MCF 10A (cell line): ENCODE results near the gene CEBPA. TPM values are rescaled to one million over a fixed set of nuclear protein-coding genes. Genes with fewer than 3 reads are reported as not detected.

Experiments used
- BruUV-seq: library from RNA; stranded (reverse); fragments of 400-500 nt; replicated peaks from 2 replicates; lab custom pipeline; 2021; lab: Mats Ljungman, UMichigan
- CTCF ChIA-PET: fragments of 300-600 bp; sonication (Branson Sonifier 250); formaldehyde crosslinking; extraction: SDS; loops from one replicate; lab custom pipeline; 2021; ENCODE audit warnings: antibody characterized with exemption, inconsistent platforms; lab: Yijun Ruan, JAX
- POLR2A ChIA-PET: fragments of 300-600, 350-650 bp; sonication (Branson Sonifier 250); formaldehyde crosslinking; extraction: SDS; loops from one replicate; lab custom pipeline; 2020; ENCODE audit warnings: antibody characterized with exemption, inconsistent platforms; lab: Yijun Ruan, JAX
- DNase-seq: peaks from one replicate; pipeline ENCODE4 v3.0.0-alpha.2; 2018; ENCODE audit not compliant: unreplicated experiment
- H3K27ac Mint-ChIP-seq: one replicate; pipeline ENCODE4 v1.8.0; 2022; ENCODE audit warnings: mild to moderate bottlenecking, low read depth, mixed read lengths; ENCODE audit not compliant: unreplicated experiment
- H3K27me3 Mint-ChIP-seq: one replicate; pipeline ENCODE4 v1.8.0; 2022; ENCODE audit warnings: mixed read lengths; ENCODE audit not compliant: insufficient read depth, unreplicated experiment
- H3K36me3 Mint-ChIP-seq: one replicate; pipeline ENCODE4 v1.8.0; 2022; ENCODE audit warnings: mild to moderate bottlenecking, moderate library complexity, mixed read lengths; ENCODE audit not compliant: insufficient read depth, unreplicated experiment
- H3K4me1 Mint-ChIP-seq: one replicate; pipeline ENCODE4 v1.8.0; 2022; ENCODE audit warnings: mixed read lengths; ENCODE audit not compliant: insufficient read depth, unreplicated experiment
- H3K4me3 Mint-ChIP-seq: one replicate; pipeline ENCODE4 v1.8.0; 2022; ENCODE audit warnings: mild to moderate bottlenecking, moderate library complexity, mixed read lengths; ENCODE audit not compliant: unreplicated experiment
- H3K9me3 Mint-ChIP-seq: one replicate; pipeline ENCODE4 v1.8.0; 2022; ENCODE audit warnings: mixed read lengths; ENCODE audit not compliant: unreplicated experiment
- CTCF ChIP-seq: fragments of 200-600 bp; IDR thresholded peaks from one replicate; pipeline ENCODE4 v1.8.0; 2022; ENCODE audit warnings: antibody characterized with exemption, mild to moderate bottlenecking; ENCODE audit not compliant: unreplicated experiment
- intact Hi-C: fragments of 100-400 bp; cut with micrococcal nuclease; formaldehyde crosslinking; loops from 2 replicates; pipeline ENCODE4 v1.14.1; 2022
- total RNA-seq: library from RNA; stranded (reverse); gene quantifications from 2 replicates; pipeline ENCODE4 v1.2.3, GENCODE V29; 2022

The CEBPA gene
- total RNA-seq, 1 experiment from 2014 or later: 4.7 TPM

GRCh38 chr19:33301144-33301899 lies 1.0 kb downstream of the CEBPA start:
- CTCF ChIA-PET: interaction anchor here (0.6 to 1.3 kb wide), 6 partner anchors 53 to 348 kb away, joined by 3 to 7 read pairs (median 3); no protein-coding TSS in a partner anchor
- H3K9me3 Mint-ChIP-seq: no peaks in the 10 kb centered on the region
- POLR2A ChIA-PET: interaction anchor here (2.3 to 8.3 kb wide), 4 partner anchors 48 to 77 kb away, joined by 13 to 110 read pairs (median 30); partner anchors contain the start of gene CEBPG
- H3K36me3 Mint-ChIP-seq: no peaks in the 10 kb centered on the region
- intact Hi-C loops: loop anchor here (5.0 kb wide), 2 partner anchors 64 to 91 kb away; no protein-coding TSS in a partner anchor
- no peaks in the 10 kb centered on the region for H3K27me3 Mint-ChIP-seq
- no peak for DNase-seq
- no peak overlapping the region for H3K27ac Mint-ChIP-seq
- H3K4me1 Mint-ChIP-seq: no peaks in the 10 kb centered on the region
- H3K4me3 Mint-ChIP-seq: peak overlapping the region; percentile 49
- TF ChIP-seq CTCF: no peak
- TSS peak; percentile 49 for BruUV-seq

- no TSS peak for BruUV-seq
- H3K27me3 Mint-ChIP-seq: no peaks in the 10 kb centered on the region
- no peaks in the 10 kb centered on the region for H3K9me3 Mint-ChIP-seq
- H3K27ac Mint-ChIP-seq: no peak overlapping the region
- no peaks in the 10 kb centered on the region for H3K4me1 Mint-ChIP-seq
- ChIA-PET POLR2A (interaction anchor here (1.5 to 8.3 kb wide), 5 partner anchors 48 to 124 kb away, joined by 3 to 110 read pairs (median 13); partner anchors contain the start of gene CEBPG), CTCF (interaction anchor here (0.6 to 1.5 kb wide), 6 partner anchors 11 to 105 kb away, joined by 3 to 8 read pairs (median 6); no protein-coding TSS in a partner anchor)
- H3K4me3 Mint-ChIP-seq: peak overlapping the region; percentile 43
- H3K36me3 Mint-ChIP-seq: no peaks in the 10 kb centered on the region
- intact Hi-C loops: loop anchor here (5.0 kb wide), 2 partner anchors 64 to 91 kb away; no protein-coding TSS in a partner anchor
- TF ChIP-seq CTCF: no peak
- DNase-seq: no peak
Observed at GRCh38 chr19:33300894-33301143, 1.5 kb downstream of the CEBPA start.

- POLR2A ChIA-PET: interaction anchor here (1.5 to 8.3 kb wide), 3 partner anchors 51 to 123 kb away, joined by 3 to 110 read pairs (median 4); partner anchors contain the start of gene CEBPG
- intact Hi-C loops: loop anchor here (5.0 kb wide), 2 partner anchors 63 to 92 kb away; no protein-coding TSS in a partner anchor
- no peaks in the 10 kb centered on the region for H3K9me3 Mint-ChIP-seq
- H3K27me3 Mint-ChIP-seq: no peaks in the 10 kb centered on the region
- no peak for TF ChIP-seq CTCF
- CTCF ChIA-PET: interaction anchor here (0.6 to 1.5 kb wide), 13 partner anchors 11 to 460 kb away, joined by 3 to 8 read pairs (median 4); no protein-coding TSS in a partner anchor
- H3K4me1 Mint-ChIP-seq: no peaks in the 10 kb centered on the region
- no peaks in the 10 kb centered on the region for H3K36me3 Mint-ChIP-seq
- BruUV-seq: no TSS peak
- H3K4me3 Mint-ChIP-seq: peak overlapping the region; percentile 43
- no peak for DNase-seq
- H3K27ac Mint-ChIP-seq: no peak overlapping the region
Observed at GRCh38 chr19:33300009-33300893, 2.1 kb downstream of the CEBPA start.
